BJ (cell line): ENCODE results near the gene HYPK. TPM values are rescaled to one million over a fixed set of nuclear protein-coding genes. Genes with fewer than 3 reads are reported as not detected.
"Not testable (repeated sequence)": the region's sequence is repeated elsewhere in the genome, so short reads cannot be mapped to it uniquely, and the experiment has no call there.

Experiments
- CTCF ChIA-PET: fragments of 350-600 bp; formaldehyde crosslinking; extraction: SDS; loops from one replicate; lab custom pipeline; 2021; ENCODE audit warnings: antibody characterized with exemption, inconsistent platforms; lab: Yijun Ruan, JAX
- POLR2A ChIA-PET: fragments of 300-600 bp; sonication (Branson Sonifier 250); formaldehyde crosslinking; extraction: SDS; loops from one replicate; lab custom pipeline; 2021; ENCODE audit warnings: antibody characterized with exemption; lab: Charles Lee
- DNase-seq: peaks from one replicate; pipeline ENCODE4 v3.0.0-alpha.2; 2011; ENCODE audit warnings: low read depth
- H3K27me3 ChIP-seq: 2 replicates; pipeline ENCODE4 v1.6.0; 2011; ENCODE audit warnings: low read length; ENCODE audit not compliant: control insufficient read depth, insufficient read depth
- H3K36me3 ChIP-seq: 2 replicates; pipeline ENCODE4 v1.5.1; 2011; ENCODE audit warnings: low read length; ENCODE audit not compliant: control insufficient read depth, insufficient read depth
- H3K4me3 ChIP-seq: 2 replicates; pipeline ENCODE4 v1.5.1; 2011; ENCODE audit warnings: low read depth, mild to moderate bottlenecking, control low read depth, low read length
- polyA plus RNA-seq: library from polyadenylated mRNA; depleted of rRNA; stranded (reverse); fragments of >200 nt; gene quantifications from 2 replicates; pipeline ENCODE4 v1.2.3, GENCODE V29; 2011
- TF ChIP-seq, protein P1 (sequence below): IDR thresholded peaks from 2 replicates; pipeline ENCODE4 v1.5.1; 2011; ENCODE audit warnings: low read depth, mild to moderate bottlenecking, control low read depth, inconsistent platforms, low read length, moderate library complexity; ENCODE audit not compliant: insufficient read depth

The HYPK gene
- polyA plus RNA-seq, 1 experiment = 3.4 TPM

DNA sequence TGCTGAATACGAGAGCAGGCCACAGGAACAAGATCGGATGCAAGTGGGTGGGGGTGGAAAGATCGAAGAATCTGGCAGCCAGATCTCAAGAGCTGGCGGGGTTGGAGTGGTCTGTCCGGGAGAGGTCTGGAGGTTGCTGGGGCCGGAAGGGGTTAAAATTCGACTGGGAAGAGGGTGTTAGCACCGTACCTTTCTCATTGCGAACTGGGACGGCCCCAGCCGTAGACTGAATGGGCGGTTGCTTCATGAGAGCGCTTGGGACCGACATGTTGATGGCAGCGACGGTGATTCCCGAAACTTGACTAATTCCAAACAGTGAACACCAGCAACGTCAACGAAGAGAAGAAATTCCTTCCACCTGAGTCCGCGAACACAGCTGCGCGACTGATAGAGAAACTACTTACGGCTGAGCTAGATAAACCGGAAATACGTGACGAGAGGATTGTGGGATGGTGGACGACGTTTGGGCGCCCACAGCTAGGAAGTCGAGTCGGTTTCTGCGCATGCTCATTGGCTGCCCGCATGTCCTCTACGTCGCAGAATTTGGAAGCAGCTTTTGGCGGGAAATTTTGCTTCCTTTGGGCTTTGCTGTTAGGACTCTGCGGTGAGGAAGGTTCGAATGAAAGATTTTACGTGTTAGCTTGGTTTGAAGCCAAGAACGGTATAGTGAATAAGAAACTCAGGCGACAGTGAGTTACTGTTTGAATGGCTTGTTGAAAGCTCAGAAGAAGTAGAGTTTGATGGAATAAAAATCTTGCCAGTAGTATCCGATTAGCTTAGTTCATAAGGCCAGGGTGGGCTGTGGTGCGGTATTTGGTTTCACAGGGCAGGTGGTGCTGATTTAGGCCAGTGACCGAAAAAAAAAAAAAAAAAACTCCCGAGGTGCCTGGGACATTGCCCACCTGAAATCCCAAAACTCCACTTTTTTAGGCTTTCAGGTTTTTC, 24.2 kb downstream of the HYPK start, which contains the start of gene MFAP1:
MFAP1 (minus strand) TSS at position 389 of the 945 bp plus-strand sequence; CDS start at position 268, 121 bp downstream.
- no peaks in the 10 kb centered on the region; the same call in 1 of the 2 replicates for H3K36me3 ChIP-seq
- no peaks in the 10 kb centered on the region for H3K27me3 ChIP-seq
- ChIA-PET CTCF (interaction anchor here (1.0 kb wide), 1 partner anchor 22 kb away, joined by 4 read pairs; no protein-coding TSS in a partner anchor), POLR2A (interaction anchor here (0.5 to 0.9 kb wide), 2 partner anchors 24 to 277 kb away, joined by 3 to 6 read pairs; partner anchors contain the start of gene HYPK)
- peak; percentile 91 for DNase-seq
- TF ChIP-seq, protein P1, sequence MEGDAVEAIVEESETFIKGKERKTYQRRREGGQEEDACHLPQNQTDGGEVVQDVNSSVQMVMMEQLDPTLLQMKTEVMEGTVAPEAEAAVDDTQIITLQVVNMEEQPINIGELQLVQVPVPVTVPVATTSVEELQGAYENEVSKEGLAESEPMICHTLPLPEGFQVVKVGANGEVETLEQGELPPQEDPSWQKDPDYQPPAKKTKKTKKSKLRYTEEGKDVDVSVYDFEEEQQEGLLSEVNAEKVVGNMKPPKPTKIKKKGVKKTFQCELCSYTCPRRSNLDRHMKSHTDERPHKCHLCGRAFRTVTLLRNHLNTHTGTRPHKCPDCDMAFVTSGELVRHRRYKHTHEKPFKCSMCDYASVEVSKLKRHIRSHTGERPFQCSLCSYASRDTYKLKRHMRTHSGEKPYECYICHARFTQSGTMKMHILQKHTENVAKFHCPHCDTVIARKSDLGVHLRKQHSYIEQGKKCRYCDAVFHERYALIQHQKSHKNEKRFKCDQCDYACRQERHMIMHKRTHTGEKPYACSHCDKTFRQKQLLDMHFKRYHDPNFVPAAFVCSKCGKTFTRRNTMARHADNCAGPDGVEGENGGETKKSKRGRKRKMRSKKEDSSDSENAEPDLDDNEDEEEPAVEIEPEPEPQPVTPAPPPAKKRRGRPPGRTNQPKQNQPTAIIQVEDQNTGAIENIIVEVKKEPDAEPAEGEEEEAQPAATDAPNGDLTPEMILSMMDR = no peak
- H3K4me3 ChIP-seq = peak within 1 kb of the TSS; percentile 94

DNA sequence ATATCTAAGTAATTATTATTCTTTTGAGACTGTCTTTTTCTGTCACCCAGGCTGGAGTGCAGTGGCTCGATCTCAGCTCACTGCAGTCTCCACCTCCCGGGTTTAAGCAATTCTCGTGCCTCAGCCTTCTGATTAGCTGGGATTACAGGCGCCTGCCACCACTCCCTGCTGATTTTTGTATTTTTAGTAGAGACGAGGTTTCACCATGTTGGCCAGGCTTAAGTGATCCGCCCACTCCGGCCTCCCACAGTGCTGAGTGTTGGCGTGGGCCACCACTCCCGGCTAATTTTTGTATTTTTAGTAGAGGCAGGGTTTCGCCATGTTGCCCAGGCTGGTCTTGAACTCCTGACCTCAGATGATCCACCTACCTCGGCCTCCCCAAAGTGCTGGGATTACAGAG, 24.9 kb downstream of the HYPK start:
- H3K4me3 ChIP-seq, CTCF ChIA-PET, H3K27me3 ChIP-seq, DNase-seq, H3K36me3 ChIP-seq: not testable (repeated sequence)
- POLR2A ChIA-PET = interaction anchor here (0.9 kb wide), 1 partner anchor 25 kb away, joined by 3 read pairs; the partner anchor contains the start of gene HYPK

DNA sequence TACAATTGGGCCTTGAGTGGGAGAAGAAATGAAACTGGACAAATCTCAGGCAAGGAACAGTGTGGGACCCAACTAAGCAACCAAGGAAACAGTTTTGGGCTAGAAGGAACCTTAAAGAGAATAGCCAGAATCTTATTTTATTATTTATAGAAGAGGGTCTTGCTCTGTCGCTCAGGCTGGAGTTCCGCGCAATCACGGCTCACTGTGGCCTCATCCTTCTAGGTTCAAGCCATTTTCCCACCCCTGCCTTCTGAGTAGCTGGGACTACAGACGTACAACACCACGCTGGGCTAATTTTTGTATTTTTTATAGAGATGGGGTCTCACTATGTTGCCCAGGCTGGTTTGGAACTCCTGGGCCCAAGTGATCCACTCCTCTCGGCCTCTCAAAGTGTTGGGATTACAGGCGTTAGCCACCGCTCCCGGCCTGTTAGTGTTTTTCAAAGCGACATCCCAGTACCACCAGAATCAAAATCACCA, 25.7 kb downstream of the HYPK start:
- TF ChIP-seq, protein P1 = no peak
- H3K36me3 ChIP-seq = no peaks in the 10 kb centered on the region
- no peak for DNase-seq
- H3K4me3 ChIP-seq = peak overlapping the region; percentile 52
- ChIA-PET CTCF (no interaction called here), POLR2A (no interaction called here)
- H3K27me3 ChIP-seq = no peaks in the 10 kb centered on the region

DNA sequence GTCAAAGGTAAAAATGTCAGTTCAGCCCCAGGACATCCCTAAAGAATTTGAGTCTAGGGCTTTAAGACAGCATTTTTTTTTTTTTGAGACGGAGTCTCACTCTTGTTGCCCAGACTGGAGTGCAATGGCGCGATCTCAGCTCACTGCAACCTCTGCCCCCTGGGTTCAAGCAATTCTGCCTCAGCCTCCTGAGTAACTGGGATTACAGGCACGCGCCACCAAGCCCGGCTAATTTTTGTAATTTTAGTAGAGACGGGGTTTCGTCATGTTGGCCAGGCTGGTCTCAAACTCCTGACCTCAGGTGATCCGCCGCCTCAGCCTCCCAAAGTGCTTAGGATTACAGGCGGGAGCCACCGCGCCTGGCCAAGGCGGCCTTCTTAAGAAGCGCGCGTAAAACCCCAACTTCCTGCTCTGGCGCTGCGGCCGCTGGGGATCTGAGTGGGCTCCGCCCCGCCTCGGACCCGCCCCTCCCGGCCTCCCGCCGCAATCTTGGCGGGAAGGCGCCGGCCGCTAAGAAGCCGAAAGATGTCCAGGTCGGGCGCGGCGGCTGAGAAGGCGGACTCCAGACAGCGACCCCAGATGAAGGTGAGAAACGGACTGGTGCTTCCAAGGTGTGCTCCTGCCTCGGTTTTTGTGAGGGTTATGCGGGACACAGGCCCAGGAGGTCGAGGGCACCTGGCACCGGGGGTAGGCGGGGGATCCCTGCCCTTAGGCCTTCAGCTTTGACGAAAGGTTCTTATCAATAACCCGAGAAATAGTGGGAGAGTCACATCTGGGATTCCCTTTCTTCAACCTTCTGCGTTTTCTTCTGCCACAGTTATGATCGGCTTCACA, 26.3 kb downstream of the HYPK start, which contains the start of gene WDR76:
WDR76 (plus strand) TSS at position 495 of the 834 bp plus-strand sequence; CDS start at position 526, 31 bp downstream.
- no peaks in the 10 kb centered on the region for H3K36me3 ChIP-seq
- POLR2A ChIA-PET = no interaction called here
- TF ChIP-seq, protein P1 = no peak
- peak; percentile 21 for DNase-seq
- H3K27me3 ChIP-seq = no peaks in the 10 kb centered on the region
- CTCF ChIA-PET = no interaction called here
- H3K4me3 ChIP-seq = peak within 1 kb of the TSS; percentile 52

DNA sequence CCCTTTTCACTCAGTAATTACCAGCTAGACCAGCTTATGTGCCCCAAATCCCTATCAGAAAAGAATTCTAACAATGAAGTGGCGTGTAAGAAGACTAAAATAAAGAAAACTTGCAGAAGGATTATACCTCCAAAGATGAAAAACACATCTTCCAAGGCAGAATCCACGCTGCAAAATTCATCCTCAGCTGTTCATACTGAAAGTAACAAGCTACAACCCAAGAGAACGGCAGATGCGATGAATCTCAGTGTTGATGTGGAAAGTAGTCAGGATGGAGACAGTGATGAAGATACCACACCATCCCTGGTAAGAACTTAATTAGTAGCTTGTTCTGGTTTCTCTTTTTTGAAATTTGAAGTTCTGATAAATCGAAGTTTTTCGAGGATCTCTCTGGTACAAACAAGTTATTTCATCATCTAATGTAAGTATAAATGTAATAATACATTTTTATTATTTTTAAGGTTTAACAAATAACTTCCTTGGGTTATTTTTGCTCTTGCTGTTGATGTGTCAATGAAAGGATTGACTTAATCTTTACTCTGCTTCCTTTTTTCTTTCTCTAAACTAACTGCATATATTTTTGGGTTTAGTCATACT, 27.8 kb downstream of the HYPK start:
- no peaks in the 10 kb centered on the region for H3K36me3 ChIP-seq
- POLR2A ChIA-PET = interaction anchor here (0.6 kb wide), 1 partner anchor 18 kb away, joined by 4 read pairs; no protein-coding TSS in a partner anchor
- CTCF ChIA-PET = no interaction called here
- DNase-seq = no peak
- no peaks in the 10 kb centered on the region for H3K27me3 ChIP-seq
- H3K4me3 ChIP-seq = peak overlapping the region; percentile 18
- TF ChIP-seq, protein P1 = no peak

DNA sequence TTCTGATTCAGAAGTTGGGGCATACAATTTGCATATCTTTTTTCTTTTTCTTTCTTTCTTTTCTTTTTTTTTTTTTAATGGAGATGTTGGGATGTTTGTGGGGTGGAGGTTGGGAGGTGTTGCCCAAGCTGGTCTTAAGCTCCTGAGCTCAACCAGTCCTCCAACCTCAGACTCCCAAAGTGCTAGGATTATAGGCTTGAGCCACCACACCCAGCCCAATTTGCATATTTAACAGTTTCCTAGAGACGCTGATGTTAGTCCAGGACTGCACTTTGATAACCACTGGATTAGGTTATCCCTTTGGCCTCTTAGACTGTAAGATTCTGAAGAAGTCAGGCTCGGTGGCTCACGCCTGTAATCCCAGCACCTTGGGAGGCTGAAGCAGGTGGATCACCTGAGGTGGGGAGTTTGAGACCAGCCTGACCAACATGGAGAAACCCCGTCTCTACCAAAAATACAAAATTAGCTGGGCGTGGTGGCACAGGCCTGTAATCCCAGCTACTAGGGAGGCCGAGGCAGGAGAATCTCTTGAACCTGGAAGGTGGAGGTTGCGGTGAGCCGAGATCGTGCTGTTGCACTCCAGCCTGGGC, 29.6 kb downstream of the HYPK start:
- H3K36me3 ChIP-seq, CTCF ChIA-PET, DNase-seq, POLR2A ChIA-PET, H3K27me3 ChIP-seq, H3K4me3 ChIP-seq: not testable (repeated sequence)

DNA sequence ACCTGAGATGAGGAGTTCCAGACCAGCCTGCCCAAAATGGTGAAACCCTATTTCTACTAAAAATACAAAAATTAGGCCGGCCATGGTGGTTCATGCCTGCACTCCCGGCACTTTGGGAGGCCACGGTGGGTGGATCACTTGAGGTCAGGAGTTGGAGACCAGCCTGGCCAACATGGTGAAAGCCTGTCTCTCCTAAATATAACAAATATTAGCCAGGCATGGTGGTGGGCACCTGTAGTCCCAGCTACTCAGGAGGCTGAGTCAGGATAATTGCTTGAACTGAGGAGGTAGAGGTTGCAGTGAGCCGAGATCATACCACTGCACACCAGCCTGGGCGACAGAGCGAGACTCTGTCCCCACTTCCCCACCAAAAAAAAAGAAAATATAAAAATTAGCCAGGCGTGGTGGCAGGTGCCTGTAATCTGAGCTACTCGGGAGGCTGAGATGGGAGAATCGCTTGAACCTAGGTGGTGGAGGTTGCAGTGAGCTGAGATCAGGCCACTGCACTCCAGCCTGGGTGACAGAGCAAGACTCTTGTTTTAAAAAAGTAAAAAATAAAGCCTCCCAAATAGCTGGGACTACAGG, 30.4 kb downstream of the HYPK start:
- H3K27me3 ChIP-seq, H3K36me3 ChIP-seq, POLR2A ChIA-PET, H3K4me3 ChIP-seq, DNase-seq: not testable (repeated sequence)
- CTCF ChIA-PET = interaction anchor here (0.6 kb wide), 2 partner anchors 73 to 340 kb away, joined by 3 to 4 read pairs; no protein-coding TSS in a partner anchor
